Liver (tissue), 9 donors: ENCODE data around the gene COCH. TPM values are rescaled to one million over a fixed set of nuclear protein-coding genes. Genes with fewer than 3 reads are reported as not detected.

Source experiments
- DNase-seq: peaks from one replicate; pipeline ENCODE4 v3.0.0-alpha.2; 2017; ENCODE audit warnings: low spot score
- H3K27ac ChIP-seq, 2 donors: one replicate each; pipeline ENCODE4 v1.7.0; 2013; ENCODE audit warnings: inconsistent platforms in 2 of 2, low read length in 2 of 2, control low read depth in 1 of 2, low read depth in 1 of 2, mild to moderate bottlenecking in 1 of 2
- H3K27me3 ChIP-seq, 4 donors: one replicate each; pipeline versions ENCODE4 v1.6.1 to v1.7.0; 2013; ENCODE audit warnings: low read length in 3 of 4, inconsistent platforms in 1 of 4, mild to moderate bottlenecking in 1 of 4, moderate library complexity in 1 of 4; ENCODE audit not compliant: control insufficient read depth in 4 of 4, insufficient read depth in 4 of 4
- H3K36me3 ChIP-seq, 4 donors: one replicate each; pipeline versions ENCODE4 v1.6.1 to v1.7.0; 2013; ENCODE audit warnings: low read length in 3 of 4, mild to moderate bottlenecking in 3 of 4, low read depth in 1 of 4, moderate library complexity in 1 of 4; ENCODE audit not compliant: control insufficient read depth in 4 of 4, insufficient read depth in 3 of 4
- H3K4me1 ChIP-seq, 4 donors: one replicate each; pipeline versions ENCODE4 v1.6.1 to v1.7.0; 2013; ENCODE audit warnings: low read length in 3 of 4, mild to moderate bottlenecking in 3 of 4, moderate library complexity in 1 of 4; ENCODE audit not compliant: control insufficient read depth in 4 of 4, insufficient read depth in 4 of 4
- H3K4me3 ChIP-seq, 3 donors: one replicate each; pipeline versions ENCODE4 v1.6.1 to v1.7.0; 2013; ENCODE audit warnings: low read length in 3 of 3, control low read depth in 1 of 3, low read depth in 1 of 3, mild to moderate bottlenecking in 1 of 3
- H3K9ac ChIP-seq, 2 donors: one replicate each; pipeline ENCODE4 v1.7.0; 2013; ENCODE audit warnings: low read length in 2 of 2, mild to moderate bottlenecking in 2 of 2, moderate library complexity in 2 of 2, control low read depth in 1 of 2, low read depth in 1 of 2
- H3K9me3 ChIP-seq, 4 donors: one replicate each; pipeline versions ENCODE4 v1.6.1 to v1.7.0; 2013; ENCODE audit warnings: low read length in 3 of 4; ENCODE audit not compliant: control insufficient read depth in 4 of 4
- EGR1 ChIP-seq, 2 donors: IDR thresholded peaks; 2 replicates each; pipeline ENCODE4 v1.6.1; 2016 to 2018; ENCODE audit warnings: antibody characterized with exemption in 2 of 2, low read depth in 2 of 2
- FOXA1 ChIP-seq: IDR thresholded peaks from 2 replicates; pipeline ENCODE4 v1.6.1; 2016; ENCODE audit warnings: antibody characterized with exemption
- FOXA2 ChIP-seq: IDR thresholded peaks from 2 replicates; pipeline ENCODE4 v1.6.1; 2016; ENCODE audit warnings: antibody characterized with exemption
- HNF4A ChIP-seq, 2 donors: conservative IDR thresholded peaks; 2 replicates each; pipeline ENCODE4 v1.6.1; 2016; ENCODE audit warnings: antibody characterized with exemption in 2 of 2, mild to moderate bottlenecking in 2 of 2
- HNF4G ChIP-seq: IDR thresholded peaks from 2 replicates; pipeline ENCODE4 v1.6.1; 2016; ENCODE audit warnings: antibody characterized with exemption
- NR2F2 ChIP-seq: IDR thresholded peaks from 2 replicates; pipeline ENCODE4 v1.6.1; 2016; ENCODE audit warnings: antibody characterized with exemption
- RAD21 ChIP-seq, 2 donors: IDR thresholded peaks; 2 replicates each; pipeline ENCODE4 v1.6.1; 2016; ENCODE audit warnings: antibody characterized with exemption in 2 of 2, mild to moderate bottlenecking in 2 of 2
- RXRA ChIP-seq, 2 donors: IDR thresholded peaks; 2 replicates each; pipeline ENCODE4 v1.6.1; 2017 to 2018; ENCODE audit warnings: antibody characterized with exemption in 2 of 2, mild to moderate bottlenecking in 1 of 2
- SP1 ChIP-seq: IDR thresholded peaks from 2 replicates; pipeline ENCODE4 v1.6.1; 2018; ENCODE audit warnings: antibody characterized with exemption, mild to moderate bottlenecking
- TAF1 ChIP-seq: conservative IDR thresholded peaks from 2 replicates; pipeline ENCODE4 v1.6.1; 2016; ENCODE audit warnings: antibody characterized with exemption, mild to moderate bottlenecking
- YY1 ChIP-seq: IDR thresholded peaks from 2 replicates; pipeline ENCODE4 v1.6.1; 2016; ENCODE audit warnings: antibody characterized with exemption, mild to moderate bottlenecking
- WGBS: extraction: QIAGEN DNeasy Blood & Tissue Kit; methylation state at CpG from one replicate; pipeline ENCODE4 v1.1.7; 2013; 5-methylcytosine and 5-hydroxymethylcytosine counted together
- polyA plus RNA-seq, 2 donors: library from polyadenylated mRNA; stranded (reverse) in 1 of 2; unstranded in 1 of 2; fragments of 200-250 nt in 1 of 2; fragments of >200 nt in 1 of 2; fragmentation: Nextera tagmentation in 1 of 2; extraction: Ambion mirVana in 1 of 2; gene quantifications; one replicate each; pipeline versions ENCODE4 v1.2.1 to v1.2.3, GENCODE V29; 2013 to 2015
- total RNA-seq, 2 donors: library from RNA; depleted of rRNA; stranded (reverse); fragments of >200 nt; gene quantifications; one replicate each; pipeline ENCODE4 v1.2.3, GENCODE V29; 2014
- TF ChIP-seq, protein P1 (sequence below): fragments of 150-350 bp; IDR thresholded peaks from 2 replicates; pipeline ENCODE4 v1.5.1; 2017; ENCODE audit warnings: improper control_type of control experiment, low read depth, low read length; ENCODE audit not compliant: missing input control
- TF ChIP-seq, protein P2 (sequence below): IDR thresholded peaks from 2 replicates; pipeline ENCODE4 v1.6.1; 2016; ENCODE audit warnings: antibody characterized with exemption
- TF ChIP-seq, protein P3 (sequence below): IDR thresholded peaks from 2 replicates; pipeline ENCODE4 v1.6.1; 2016; ENCODE audit warnings: antibody characterized with exemption
- TF ChIP-seq, protein P4 (sequence below): IDR thresholded peaks from 2 replicates; pipeline ENCODE4 v1.6.1; 2016; ENCODE audit warnings: antibody characterized with exemption, mild to moderate bottlenecking
- donor health status: healthy.
- donor health status: healthy.
- donor health status: healthy.
- donor health status: healthy.
- donor health status: healthy.

The COCH gene
- total and polyA plus RNA-seq, 4 donors, result 0.33 to 2.5 (median 0.49) TPM

DNA sequence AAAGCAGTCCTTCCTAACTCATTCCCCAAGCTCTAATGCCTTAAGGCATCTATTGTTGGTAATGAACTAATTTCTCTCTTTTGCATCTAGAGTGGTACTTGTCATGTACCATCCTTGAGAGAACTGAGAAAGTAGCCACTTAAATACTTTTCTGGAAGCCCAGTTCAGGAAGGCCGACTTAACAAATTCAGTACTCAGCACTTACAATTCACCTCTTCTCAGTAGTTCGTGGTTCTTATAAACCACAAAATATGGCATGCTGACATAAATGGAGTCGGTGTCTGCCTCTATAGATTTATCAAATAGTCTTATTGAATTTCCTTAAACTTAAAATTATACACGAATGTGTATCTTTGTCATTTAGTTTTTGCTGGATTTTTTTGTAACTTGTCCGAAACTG lies 9.4 kb upstream of the COCH start:
- Histone ChIP-seq H3K27ac (no peak overlapping the region), H3K36me3 (no peaks in the 10 kb centered on the region), H3K27me3 (no peaks in the 10 kb centered on the region), H3K4me1 (no peaks in the 10 kb centered on the region), H3K4me3 (no peak overlapping the region), H3K9ac (no peak overlapping the region), H3K9me3 (no peaks in the 10 kb centered on the region)
- WGBS, result 84% methylated on average over 5 of the region's 5 CpGs
- DNase-seq, result no peak
- TF ChIP-seq RAD21 (IDR thresholded peaks at IDR 0.05) (no peak), EGR1 (IDR thresholded peaks at IDR 0.05; ENCODE audit: low read depth in 2 of 2) (no peak), YY1 (no peak), SP1 (no peak), FOXA2 (no peak), FOXA1 (no peak), TAF1 (no peak), NR2F2 (no peak), RXRA (IDR thresholded peaks at IDR 0.05) (no peak)
- TF ChIP-seq, protein P1, sequence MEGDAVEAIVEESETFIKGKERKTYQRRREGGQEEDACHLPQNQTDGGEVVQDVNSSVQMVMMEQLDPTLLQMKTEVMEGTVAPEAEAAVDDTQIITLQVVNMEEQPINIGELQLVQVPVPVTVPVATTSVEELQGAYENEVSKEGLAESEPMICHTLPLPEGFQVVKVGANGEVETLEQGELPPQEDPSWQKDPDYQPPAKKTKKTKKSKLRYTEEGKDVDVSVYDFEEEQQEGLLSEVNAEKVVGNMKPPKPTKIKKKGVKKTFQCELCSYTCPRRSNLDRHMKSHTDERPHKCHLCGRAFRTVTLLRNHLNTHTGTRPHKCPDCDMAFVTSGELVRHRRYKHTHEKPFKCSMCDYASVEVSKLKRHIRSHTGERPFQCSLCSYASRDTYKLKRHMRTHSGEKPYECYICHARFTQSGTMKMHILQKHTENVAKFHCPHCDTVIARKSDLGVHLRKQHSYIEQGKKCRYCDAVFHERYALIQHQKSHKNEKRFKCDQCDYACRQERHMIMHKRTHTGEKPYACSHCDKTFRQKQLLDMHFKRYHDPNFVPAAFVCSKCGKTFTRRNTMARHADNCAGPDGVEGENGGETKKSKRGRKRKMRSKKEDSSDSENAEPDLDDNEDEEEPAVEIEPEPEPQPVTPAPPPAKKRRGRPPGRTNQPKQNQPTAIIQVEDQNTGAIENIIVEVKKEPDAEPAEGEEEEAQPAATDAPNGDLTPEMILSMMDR, result no peak
- TF ChIP-seq, protein P2, sequence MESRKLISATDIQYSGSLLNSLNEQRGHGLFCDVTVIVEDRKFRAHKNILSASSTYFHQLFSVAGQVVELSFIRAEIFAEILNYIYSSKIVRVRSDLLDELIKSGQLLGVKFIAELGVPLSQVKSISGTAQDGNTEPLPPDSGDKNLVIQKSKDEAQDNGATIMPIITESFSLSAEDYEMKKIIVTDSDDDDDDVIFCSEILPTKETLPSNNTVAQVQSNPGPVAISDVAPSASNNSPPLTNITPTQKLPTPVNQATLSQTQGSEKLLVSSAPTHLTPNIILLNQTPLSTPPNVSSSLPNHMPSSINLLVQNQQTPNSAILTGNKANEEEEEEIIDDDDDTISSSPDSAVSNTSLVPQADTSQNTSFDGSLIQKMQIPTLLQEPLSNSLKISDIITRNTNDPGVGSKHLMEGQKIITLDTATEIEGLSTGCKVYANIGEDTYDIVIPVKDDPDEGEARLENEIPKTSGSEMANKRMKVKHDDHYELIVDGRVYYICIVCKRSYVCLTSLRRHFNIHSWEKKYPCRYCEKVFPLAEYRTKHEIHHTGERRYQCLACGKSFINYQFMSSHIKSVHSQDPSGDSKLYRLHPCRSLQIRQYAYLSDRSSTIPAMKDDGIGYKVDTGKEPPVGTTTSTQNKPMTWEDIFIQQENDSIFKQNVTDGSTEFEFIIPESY, result no peak

DNA sequence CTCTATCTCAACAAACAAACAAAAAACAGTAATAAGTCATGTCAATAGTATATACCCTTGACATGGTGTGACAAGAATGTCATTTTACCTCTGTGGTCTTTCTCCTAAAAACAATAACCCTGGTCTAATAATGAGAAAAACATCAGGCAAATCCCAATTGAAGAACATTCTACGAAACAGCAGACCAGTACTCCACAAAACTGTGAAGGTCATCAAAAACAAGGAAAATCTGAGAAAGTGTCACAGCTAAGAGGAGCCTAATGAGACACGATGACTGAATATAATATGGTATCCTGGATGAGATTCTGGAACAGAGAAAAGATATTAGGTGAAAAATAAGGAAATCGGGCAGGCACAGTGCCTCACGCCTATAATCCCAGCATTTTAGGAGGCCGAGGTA lies 5.6 kb upstream of the COCH start:
- 96% methylated on average over 5 of the region's 5 CpGs for WGBS
- no peaks in the 10 kb centered on the region for H3K27me3 ChIP-seq
- no peaks in the 10 kb centered on the region for H3K4me1 ChIP-seq
- H3K36me3 ChIP-seq, result no peaks in the 10 kb centered on the region
- no peaks in the 10 kb centered on the region for H3K9me3 ChIP-seq
- H3K9ac ChIP-seq, result no peak overlapping the region
- H3K4me3 ChIP-seq, result no peak overlapping the region
- TF ChIP-seq HNF4G, result no peak
- TF ChIP-seq, protein P1, result no peak
- TF ChIP-seq NR2F2, result no peak
- no peak for TF ChIP-seq HNF4A (conservative IDR thresholded peaks at IDR 0.05)
- no peak for TF ChIP-seq FOXA1
- no peak for TF ChIP-seq RAD21 (IDR thresholded peaks at IDR 0.05)
- TF ChIP-seq RXRA (IDR thresholded peaks at IDR 0.05), result no peak
- TF ChIP-seq, protein P3, sequence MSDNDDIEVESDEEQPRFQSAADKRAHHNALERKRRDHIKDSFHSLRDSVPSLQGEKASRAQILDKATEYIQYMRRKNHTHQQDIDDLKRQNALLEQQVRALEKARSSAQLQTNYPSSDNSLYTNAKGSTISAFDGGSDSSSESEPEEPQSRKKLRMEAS, result no peak
- TF ChIP-seq YY1, result no peak
- TF ChIP-seq SP1, result no peak
- TF ChIP-seq EGR1 (IDR thresholded peaks at IDR 0.05; ENCODE audit: low read depth in 2 of 2), result no peak
- no peak for TF ChIP-seq FOXA2
- TF ChIP-seq, protein P2, result no peak
- TF ChIP-seq, protein P4, sequence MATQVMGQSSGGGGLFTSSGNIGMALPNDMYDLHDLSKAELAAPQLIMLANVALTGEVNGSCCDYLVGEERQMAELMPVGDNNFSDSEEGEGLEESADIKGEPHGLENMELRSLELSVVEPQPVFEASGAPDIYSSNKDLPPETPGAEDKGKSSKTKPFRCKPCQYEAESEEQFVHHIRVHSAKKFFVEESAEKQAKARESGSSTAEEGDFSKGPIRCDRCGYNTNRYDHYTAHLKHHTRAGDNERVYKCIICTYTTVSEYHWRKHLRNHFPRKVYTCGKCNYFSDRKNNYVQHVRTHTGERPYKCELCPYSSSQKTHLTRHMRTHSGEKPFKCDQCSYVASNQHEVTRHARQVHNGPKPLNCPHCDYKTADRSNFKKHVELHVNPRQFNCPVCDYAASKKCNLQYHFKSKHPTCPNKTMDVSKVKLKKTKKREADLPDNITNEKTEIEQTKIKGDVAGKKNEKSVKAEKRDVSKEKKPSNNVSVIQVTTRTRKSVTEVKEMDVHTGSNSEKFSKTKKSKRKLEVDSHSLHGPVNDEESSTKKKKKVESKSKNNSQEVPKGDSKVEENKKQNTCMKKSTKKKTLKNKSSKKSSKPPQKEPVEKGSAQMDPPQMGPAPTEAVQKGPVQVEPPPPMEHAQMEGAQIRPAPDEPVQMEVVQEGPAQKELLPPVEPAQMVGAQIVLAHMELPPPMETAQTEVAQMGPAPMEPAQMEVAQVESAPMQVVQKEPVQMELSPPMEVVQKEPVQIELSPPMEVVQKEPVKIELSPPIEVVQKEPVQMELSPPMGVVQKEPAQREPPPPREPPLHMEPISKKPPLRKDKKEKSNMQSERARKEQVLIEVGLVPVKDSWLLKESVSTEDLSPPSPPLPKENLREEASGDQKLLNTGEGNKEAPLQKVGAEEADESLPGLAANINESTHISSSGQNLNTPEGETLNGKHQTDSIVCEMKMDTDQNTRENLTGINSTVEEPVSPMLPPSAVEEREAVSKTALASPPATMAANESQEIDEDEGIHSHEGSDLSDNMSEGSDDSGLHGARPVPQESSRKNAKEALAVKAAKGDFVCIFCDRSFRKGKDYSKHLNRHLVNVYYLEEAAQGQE, result no peak
- no peak overlapping the region for H3K27ac ChIP-seq
- DNase-seq, result no peak
